SK-N-SH treated with all-trans-retinoic acid at 6 μM for 48 hours (cell line): ENCODE measurements around the gene SLC5A9.

Experiments used
- PATZ1 ChIP-seq: fragments of 250-450 bp; sonication (Bioruptor Pico); IDR thresholded peaks from 2 replicates; pipeline ENCODE4 v1.8.0; 2020; ENCODE audit warnings: mild to moderate bottlenecking, moderate library complexity, borderline replicate concordance
- ZFP30 ChIP-seq: fragments of 450-650 bp; formaldehyde crosslinking; IDR thresholded peaks from 2 replicates; pipeline ENCODE4 v1.5.0; 2022; ENCODE audit warnings: mild to moderate bottlenecking, moderate library complexity

DNA sequence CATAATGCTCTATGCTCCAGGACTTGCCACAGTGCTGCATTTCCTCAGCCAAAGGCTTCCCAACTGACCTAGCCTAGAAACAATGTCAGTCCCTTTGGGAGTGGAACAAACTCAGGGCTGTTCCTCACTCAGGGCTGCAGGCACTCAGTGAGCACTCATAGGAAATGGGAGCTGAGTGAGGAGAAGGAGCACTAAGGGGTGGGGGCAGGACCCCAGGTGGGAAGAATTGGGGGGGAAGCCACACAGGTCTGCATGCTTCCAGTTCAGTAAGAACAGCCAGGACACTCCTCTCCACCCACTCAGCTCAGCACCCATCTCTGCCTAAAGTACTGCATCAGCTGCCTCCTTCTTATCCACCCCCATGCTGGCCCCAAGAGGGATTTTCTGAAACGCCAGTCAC lies 7.3 kb upstream of the SLC5A9 start:
- TF ChIP-seq PATZ1 (no peak), ZFP30 (CRISPR knock-in tag) (no peak)
